ENCODE measurements around the gene CCDC7. TPM values are rescaled to one million over a fixed set of nuclear protein-coding genes. Genes with fewer than 3 reads are reported as not detected.
"Not testable (repeated sequence)": the region's sequence is repeated elsewhere in the genome, so short reads cannot be mapped to it uniquely, and the experiment has no call there.

Gene CCDC7
- total RNA-seq, 4 donors from 2014 or later = 4.6 to 12.9 (median 5.9) TPM

- no peak for ATAC-seq
- no peak for TF ChIP-seq POLR2A (IDR thresholded peaks at IDR 0.05)
- in situ Hi-C loops (cut with MboI; ENCODE audit: low sequenced_read_pairs in 4 of 4) = no loop called here
These were observed 247.6 kb downstream of the CCDC7 start for GRCh38 chr10:32693441-32693979.

GRCh38 chr10:32699683-32700082 is 253.7 kb downstream of the CCDC7 start:
- H3K27ac ChIP-seq; intact Hi-C loops (cut with DNase I; ENCODE audit: low total_unique reads); in situ Hi-C loops (cut with MboI; ENCODE audit: low sequenced_read_pairs in 4 of 4): not testable (repeated sequence)

More at GRCh38 chr10:32693441-32693979, 247.6 kb downstream of the CCDC7 start:
- Histone ChIP-seq H3K9me3 (no peaks in the 10 kb centered on the region), H3K4me1 (no peaks in the 10 kb centered on the region), H3K4me3 (no peak overlapping the region), H3K36me3 (no peaks in the 10 kb centered on the region), H3K27me3 (no peaks in the 10 kb centered on the region), H3K27ac (no peak overlapping the region)
- intact Hi-C loops (cut with DNase I; ENCODE audit: low total_unique reads) = no loop called here
- DNase-seq = no peak

GRCh38 chr10:32713560-32713959 is 267.6 kb downstream of the CCDC7 start:
- TF ChIP-seq CTCF (IDR thresholded peaks at IDR 0.05 in 4 of 5, conservative IDR thresholded peaks at IDR 0.05 in 1 of 5) (no peak), POLR2A (IDR thresholded peaks at IDR 0.05) (no peak)
- Histone ChIP-seq H3K27ac (no peak overlapping the region), H3K27me3 (no peaks in the 10 kb centered on the region), H3K4me3 (no peak overlapping the region), H3K36me3 (no peaks in the 10 kb centered on the region), H3K9me3 (no peaks in the 10 kb centered on the region), H3K4me1 (no peaks in the 10 kb centered on the region)
- DNase-seq (no peak), ATAC-seq (no peak)
- intact Hi-C loops (cut with DNase I; ENCODE audit: low total_unique reads) (no loop called here), in situ Hi-C loops (cut with MboI; ENCODE audit: low sequenced_read_pairs in 4 of 4) (no loop called here)

More at GRCh38 chr10:32699683-32700082, 253.7 kb downstream of the CCDC7 start:
- H3K9me3 ChIP-seq, H3K36me3 ChIP-seq, H3K4me1 ChIP-seq, H3K27me3 ChIP-seq, DNase-seq, H3K4me3 ChIP-seq, ATAC-seq: not testable (repeated sequence)

- TF ChIP-seq POLR2A (IDR thresholded peaks at IDR 0.05) (no peak), CTCF (IDR thresholded peaks at IDR 0.05 in 4 of 5, conservative IDR thresholded peaks at IDR 0.05 in 1 of 5) (no peak)
- DNase-seq (no peak), ATAC-seq (no peak)
- H3K4me1 ChIP-seq = no peaks in the 10 kb centered on the region
- no peaks in the 10 kb centered on the region for H3K27me3 ChIP-seq
- H3K4me3 ChIP-seq = no peak overlapping the region
- intact Hi-C loops (cut with DNase I; ENCODE audit: low total_unique reads) (no loop called here), in situ Hi-C loops (cut with MboI; ENCODE audit: low sequenced_read_pairs in 4 of 4) (no loop called here)
- no peaks in the 10 kb centered on the region for H3K9me3 ChIP-seq
- H3K36me3 ChIP-seq = no peaks in the 10 kb centered on the region
- no peak overlapping the region for H3K27ac ChIP-seq
These were observed 285.6 kb downstream of the CCDC7 start for GRCh38 chr10:32731527-32731926.

- intact Hi-C loops (cut with DNase I; ENCODE audit: low total_unique reads) (no loop called here), in situ Hi-C loops (cut with MboI; ENCODE audit: low sequenced_read_pairs in 4 of 4) (no loop called here)
- TF ChIP-seq POLR2A (IDR thresholded peaks at IDR 0.05) (no peak), CTCF (IDR thresholded peaks at IDR 0.05 in 4 of 5, conservative IDR thresholded peaks at IDR 0.05 in 1 of 5) (no peak)
- DNase-seq (no peak), ATAC-seq (no peak)
- Histone ChIP-seq H3K27ac (no peak overlapping the region), H3K9me3 (no peaks in the 10 kb centered on the region), H3K4me3 (no peak overlapping the region), H3K27me3 (no peaks in the 10 kb centered on the region), H3K4me1 (no peaks in the 10 kb centered on the region), H3K36me3 (peaks cover 0 to 7% of the 10 kb centered on the region in 2 donors)
These were observed 293.0 kb downstream of the CCDC7 start for GRCh38 chr10:32738958-32739357.

- DNase-seq = no peak
- Histone ChIP-seq H3K9me3 (no peaks in the 10 kb centered on the region), H3K4me3 (no peak overlapping the region), H3K4me1 (no peaks in the 10 kb centered on the region), H3K27me3 (no peaks in the 10 kb centered on the region), H3K36me3 (no peaks in the 10 kb centered on the region), H3K27ac (no peak overlapping the region)
- intact Hi-C loops (cut with DNase I; ENCODE audit: low total_unique reads) = no loop called here
- in situ Hi-C loops (cut with MboI; ENCODE audit: low sequenced_read_pairs in 4 of 4) = no loop called here
- TF ChIP-seq CTCF (IDR thresholded peaks at IDR 0.05 in 4 of 5, conservative IDR thresholded peaks at IDR 0.05 in 1 of 5) (no peak), POLR2A (IDR thresholded peaks at IDR 0.05) (no peak)
- no peak for ATAC-seq
These were observed 298.4 kb downstream of the CCDC7 start for GRCh38 chr10:32744321-32744720.
